CD4-positive, alpha-beta T cell treated with Interleukin-17A for 1 hour (primary cell): ENCODE measurements around the gene TRPV2.

ENCODE experiments used
- DNase-seq: peaks from one replicate; pipeline ENCODE4 v3.0.0-alpha.2; 2020

TRPV2 gene

DNA sequence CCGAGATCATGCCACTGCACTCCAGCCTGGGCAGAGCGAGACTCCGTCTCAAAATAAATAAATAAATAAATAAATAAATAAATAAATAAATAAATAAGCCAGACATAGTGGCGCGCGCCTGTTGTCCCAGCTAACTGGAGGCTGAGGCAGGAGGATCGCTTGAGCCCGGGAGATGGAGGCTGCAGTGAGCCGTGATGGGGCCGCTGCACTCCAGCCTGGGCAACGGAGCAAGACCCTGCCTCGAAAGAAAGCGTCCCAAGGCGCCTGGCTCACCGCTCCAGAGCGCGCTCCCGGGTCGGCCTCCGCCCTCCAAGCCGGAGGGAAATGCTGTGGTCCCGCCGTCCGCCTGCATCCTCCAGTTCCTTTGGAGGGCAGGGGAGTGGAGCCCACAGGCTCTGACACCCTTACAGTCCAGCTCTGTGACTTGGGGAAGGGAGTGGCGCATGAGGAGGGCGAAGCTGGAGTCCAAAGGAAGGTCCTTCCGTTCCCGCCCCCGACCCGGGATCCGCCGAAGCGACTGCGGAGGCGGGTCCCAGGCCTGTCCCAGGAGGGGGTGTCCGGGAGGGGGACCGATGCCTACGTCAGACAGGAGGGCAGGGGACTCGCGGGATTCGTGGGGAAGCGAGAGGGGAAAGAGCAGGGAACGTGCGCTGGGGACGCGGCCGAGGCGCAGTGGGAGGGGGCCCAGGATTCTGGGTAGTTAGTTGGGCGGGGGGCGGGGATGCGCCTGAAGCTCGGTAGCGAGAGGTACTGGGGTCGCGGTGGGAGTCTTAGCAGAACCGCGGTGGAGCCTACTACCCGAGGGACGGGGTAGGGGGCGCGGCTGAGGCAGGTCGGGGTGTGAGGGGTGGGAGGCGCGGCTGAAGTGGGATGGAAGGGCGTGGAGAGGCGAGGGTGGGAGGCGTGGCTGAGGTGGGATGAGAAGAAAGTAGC lies 8.4 kb upstream of the TRPV2 start:
- no peak for DNase-seq

DNA sequence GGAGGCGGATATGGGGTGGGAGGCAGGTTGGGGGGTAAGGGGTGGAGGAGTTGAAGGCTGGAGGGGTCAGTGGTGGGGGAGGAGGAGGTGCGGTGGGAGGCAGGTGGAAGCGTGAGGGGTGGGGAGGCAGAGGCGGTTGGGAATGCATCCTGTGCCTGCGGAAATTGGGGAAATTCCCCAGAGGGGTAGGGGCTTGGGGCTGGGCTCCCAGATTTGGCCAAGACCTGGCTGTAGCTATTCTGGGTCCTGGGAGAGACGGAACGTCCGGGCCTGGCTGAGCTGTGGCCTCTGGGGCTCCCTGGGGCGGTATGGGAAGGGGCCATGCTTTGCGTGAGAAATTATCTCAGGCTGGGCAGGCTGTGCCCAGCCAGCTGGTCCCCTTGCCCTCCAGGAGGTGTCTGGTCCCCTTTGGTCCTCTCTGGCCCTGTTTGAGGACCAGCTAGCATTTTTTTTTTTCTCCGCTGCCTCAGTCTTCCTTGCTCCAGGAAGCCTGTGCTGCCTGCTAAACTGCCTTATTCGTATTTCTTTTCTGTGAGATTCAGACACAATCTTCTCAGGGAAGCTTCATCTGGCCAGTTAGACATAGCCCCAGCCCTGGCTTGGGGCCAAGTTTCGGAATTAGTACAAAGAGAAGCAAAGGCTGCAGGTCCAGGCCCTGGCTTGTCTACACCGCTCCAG lies 7.3 kb upstream of the TRPV2 start:
- peak; percentile 14 for DNase-seq

- DNase-seq, result no peak
Observed at GRCh38 chr17:16417399-16417798, 2.0 kb downstream of the TRPV2 start.

DNA sequence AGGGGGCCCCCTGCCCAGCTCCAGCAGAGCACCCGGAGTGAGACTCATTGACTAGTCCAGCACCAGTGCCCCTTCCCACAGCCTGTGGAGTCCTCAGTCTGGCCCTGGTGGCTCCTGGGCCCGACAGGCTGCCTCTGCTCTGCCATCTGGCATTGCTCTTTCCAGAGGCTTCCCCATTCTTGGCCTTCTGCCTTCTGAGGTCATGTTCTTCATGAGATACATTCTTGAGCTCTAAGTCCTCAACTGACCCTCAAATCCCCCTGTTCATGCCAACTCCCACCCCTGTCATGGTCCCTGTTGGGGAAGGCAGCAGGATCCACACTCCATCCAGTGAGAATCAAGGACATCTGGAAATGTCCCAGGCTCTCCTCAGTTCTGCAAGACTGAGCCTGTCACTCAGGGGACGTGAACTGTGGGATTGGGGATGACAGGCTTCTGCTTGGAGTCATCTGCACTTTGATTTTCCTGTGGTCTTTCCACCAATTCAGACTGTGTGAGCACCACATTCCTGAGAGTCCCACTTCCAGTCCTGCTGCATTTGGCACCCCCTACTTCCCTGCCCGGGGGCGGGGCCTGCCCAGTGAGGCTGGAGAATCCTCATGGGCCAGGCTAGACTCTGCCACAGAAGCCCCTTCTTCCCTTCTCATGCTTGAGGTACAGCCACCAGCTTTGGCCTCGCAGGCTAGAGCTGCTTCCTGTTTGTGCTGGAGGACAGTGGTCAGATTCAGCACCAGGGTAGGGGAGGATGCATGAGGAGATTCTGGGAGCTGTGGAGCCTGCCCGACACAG lies 2.7 kb downstream of the TRPV2 start:
- DNase-seq, result no peak

DNA sequence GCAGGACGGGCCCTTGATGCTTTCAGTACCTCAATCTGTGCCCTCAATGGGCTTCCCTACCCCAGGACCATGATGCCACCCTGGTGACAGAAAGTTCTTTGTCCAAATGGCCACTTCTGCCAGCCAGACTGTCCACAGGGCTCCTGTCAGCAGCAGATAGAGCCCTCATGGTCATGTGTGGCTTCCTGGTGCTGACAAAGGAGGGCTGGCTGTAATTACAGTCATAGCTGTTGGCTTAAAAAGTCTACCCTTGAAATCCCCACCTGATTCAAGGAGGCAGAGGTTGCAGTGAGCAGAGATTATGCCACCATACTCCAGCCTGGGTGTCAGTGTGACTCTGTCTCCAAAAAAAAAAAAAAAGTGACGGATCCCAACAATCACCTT lies 3.3 kb downstream of the TRPV2 start:
- DNase-seq, result no peak

DNA sequence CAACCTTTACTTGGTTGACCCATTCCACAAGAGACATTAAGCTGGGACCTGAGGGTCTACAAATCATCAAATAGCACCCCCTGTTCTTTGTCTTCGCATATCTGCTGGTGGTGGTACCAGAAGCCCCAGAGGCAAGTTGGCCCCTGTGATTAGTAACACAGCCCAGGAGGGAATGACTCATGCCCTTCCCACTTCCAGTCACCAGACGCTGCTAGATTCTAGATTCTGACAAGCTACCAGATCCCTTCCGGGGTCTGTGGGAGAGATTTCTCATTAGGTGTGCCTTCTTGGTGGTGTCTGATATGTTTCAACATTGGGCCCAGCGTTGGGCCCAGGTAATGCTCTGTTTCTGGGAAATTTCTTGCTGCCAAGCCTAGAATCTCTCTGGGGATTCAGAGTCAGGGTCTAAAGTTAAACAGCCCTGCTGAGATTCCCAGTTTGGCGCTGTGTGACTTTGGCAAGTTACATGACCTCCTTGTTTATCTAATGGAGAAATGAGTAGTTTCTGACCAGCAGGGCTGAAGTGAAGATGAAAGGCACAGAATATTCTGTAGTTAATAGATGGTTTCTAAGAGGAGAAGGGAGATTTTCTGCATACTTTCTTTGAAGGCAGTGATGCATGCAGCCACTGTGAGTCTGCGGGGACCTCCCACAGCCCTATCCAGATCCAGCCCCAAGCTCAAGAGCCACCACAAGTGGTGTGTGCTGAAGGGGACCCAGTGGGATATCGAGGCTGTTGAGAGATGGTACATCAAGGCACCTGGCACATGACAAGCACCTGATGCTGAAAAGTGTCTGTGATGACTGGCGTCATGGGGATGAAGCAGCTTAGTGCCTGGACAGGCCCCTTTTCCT lies 3.9 kb downstream of the TRPV2 start:
- peak; percentile 46 for DNase-seq

DNA sequence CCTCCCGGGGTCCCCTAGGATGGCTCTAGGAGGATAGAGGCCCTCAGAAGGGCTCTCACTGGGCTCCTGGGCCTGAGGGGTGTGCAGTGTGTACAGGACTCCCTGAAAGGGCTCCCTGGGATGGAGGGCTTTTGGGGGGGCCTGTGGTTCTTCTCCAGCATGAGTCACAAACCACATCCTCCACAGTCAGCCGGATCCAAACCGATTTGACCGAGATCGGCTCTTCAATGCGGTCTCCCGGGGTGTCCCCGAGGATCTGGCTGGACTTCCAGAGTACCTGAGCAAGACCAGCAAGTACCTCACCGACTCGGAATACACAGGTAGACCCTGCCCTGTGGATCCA lies 4.5 kb downstream of the TRPV2 start:
- DNase-seq, result peak; percentile 48

DNA sequence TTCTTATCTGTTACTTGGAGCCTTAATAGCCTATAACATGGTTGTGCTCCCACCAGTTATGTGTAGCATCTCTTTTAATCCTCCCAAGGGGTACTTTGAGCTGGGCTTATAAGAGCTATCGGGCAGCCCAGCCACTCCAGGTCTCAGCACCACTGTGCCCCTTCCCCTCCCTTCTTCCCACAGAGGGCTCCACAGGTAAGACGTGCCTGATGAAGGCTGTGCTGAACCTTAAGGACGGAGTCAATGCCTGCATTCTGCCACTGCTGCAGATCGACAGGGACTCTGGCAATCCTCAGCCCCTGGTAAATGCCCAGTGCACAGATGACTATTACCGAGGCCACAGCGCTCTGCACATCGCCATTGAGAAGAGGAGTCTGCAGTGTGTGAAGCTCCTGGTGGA lies 7.0 kb downstream of the TRPV2 start:
- no peak for DNase-seq

GRCh38 chr17:16423226-16423872 lies 8.0 kb downstream of the TRPV2 start:
- no peak for DNase-seq

- DNase-seq, result no peak
Observed at GRCh38 chr17:16425202-16425601, 9.8 kb downstream of the TRPV2 start.

GRCh38 chr17:16425698-16426659 lies 10.6 kb downstream of the TRPV2 start:
- no peak for DNase-seq

- DNase-seq, result no peak
Observed at GRCh38 chr17:16427020-16427419, 11.6 kb downstream of the TRPV2 start.

DNA sequence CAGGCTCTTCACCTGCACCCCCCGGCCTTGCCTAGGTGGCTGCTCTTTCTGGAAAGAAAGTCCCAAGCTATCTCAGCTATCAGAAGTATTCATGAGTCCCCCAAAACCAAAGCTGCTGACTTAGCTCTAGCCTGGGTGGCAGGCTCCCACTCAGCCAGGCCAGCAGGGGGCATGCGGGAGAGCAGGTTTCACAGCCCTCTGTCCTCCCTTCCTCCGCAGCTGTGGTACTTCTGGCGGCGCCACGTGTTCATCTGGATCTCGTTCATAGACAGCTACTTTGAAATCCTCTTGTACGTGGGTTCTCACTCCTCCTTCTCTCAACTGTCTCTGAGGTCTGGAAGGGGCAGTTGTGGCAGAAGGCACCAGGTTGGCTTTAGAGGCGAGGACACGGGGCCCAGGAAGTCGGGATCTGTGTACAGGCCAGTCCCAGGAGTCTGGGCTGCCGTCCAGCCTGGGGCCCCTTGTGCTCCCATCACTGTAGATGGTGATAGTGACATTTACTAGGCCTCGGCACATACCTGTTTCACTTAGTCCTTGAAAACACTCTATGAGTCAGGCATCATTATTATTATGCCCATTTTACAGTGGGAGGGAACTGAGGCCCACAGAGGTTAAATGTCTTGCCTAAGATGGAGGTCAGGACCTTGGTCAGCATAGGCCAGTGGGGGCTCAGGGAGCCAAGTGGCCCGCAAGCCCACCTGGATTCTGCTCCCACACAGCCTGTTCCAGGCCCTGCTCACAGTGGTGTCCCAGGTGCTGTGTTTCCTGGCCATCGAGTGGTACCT lies 12.9 kb downstream of the TRPV2 start:
- peak; percentile 45 for DNase-seq

- no peak for DNase-seq
Observed at GRCh38 chr17:16429083-16429482, 13.7 kb downstream of the TRPV2 start.

DNA sequence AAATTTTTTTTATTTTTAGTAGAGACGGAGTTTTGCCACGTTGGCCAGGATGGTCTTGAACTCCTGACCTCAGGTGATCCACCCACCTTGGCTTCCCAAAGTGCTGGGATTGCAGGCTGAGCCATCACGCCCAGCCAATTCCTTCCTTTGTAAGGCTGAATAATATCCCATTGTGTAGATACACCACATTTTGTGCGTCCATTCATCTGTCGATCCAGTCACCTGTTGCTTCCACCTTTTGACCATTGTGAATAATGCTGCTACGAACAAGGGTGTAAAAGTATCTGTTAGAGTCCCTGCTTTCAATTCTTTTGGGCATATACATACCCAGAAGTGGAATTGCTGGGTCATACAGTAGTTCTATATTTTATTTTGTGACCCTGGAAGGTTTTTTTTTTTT lies 15.3 kb downstream of the TRPV2 start:
- DNase-seq, result no peak

GRCh38 chr17:16432017-16432416 lies 16.6 kb downstream of the TRPV2 start:
- DNase-seq, result no peak

GRCh38 chr17:16433514-16433913 lies 18.1 kb downstream of the TRPV2 start:
- no peak for DNase-seq

DNA sequence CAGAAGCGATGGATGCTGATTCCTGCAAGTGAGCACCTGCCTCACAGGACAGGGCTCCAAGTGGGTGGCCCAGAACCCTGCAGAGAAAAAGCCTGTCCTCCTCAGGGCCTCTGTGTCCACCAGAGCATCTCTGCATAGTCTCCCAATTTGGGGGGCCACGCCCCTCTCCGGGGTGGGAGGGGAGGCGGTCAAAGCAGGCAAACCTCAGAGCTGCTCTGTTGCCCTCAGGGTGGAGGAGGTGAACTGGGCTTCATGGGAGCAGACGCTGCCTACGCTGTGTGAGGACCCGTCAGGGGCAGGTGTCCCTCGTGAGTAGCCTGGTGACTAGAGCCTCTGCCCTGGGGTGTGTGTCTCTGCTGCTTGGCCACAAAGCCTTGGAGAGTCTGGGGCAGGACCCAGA lies 19.3 kb downstream of the TRPV2 start:
- DNase-seq, result no peak

GRCh38 chr17:16435925-16436886 lies 20.8 kb downstream of the TRPV2 start:
- DNase-seq, result no peak
